ENCODE measurements around the gene PRKAG2. TPM values are rescaled to one million over a fixed set of nuclear protein-coding genes. Genes with fewer than 3 reads are reported as not detected.
"Not testable (repeated sequence)": the region's sequence is repeated elsewhere in the genome, so short reads cannot be mapped to it uniquely, and the experiment has no call there.

The PRKAG2 gene
- polyA plus RNA-seq, 1 donor = 14.2 TPM

- no peak for DNase-seq
Observed at GRCh38 chr7:151798851-151799448, 78.0 kb downstream of the PRKAG2 start.

- not testable (repeated sequence) for DNase-seq
Observed at GRCh38 chr7:151797667-151798307, 79.1 kb downstream of the PRKAG2 start.

- DNase-seq = no peak
Observed at GRCh38 chr7:151796871-151797537, 79.9 kb downstream of the PRKAG2 start.

GRCh38 chr7:151796091-151796870 is 80.6 kb downstream of the PRKAG2 start:
- no peak for DNase-seq

- no peak for DNase-seq
Observed at GRCh38 chr7:151795168-151795811, 81.6 kb downstream of the PRKAG2 start.

- DNase-seq = no peak
Observed at GRCh38 chr7:151794508-151795167, 82.3 kb downstream of the PRKAG2 start.

GRCh38 chr7:151793991-151794507 is 82.9 kb downstream of the PRKAG2 start:
- no peak for DNase-seq

- no peak for DNase-seq
Observed at GRCh38 chr7:151793531-151793951, 83.4 kb downstream of the PRKAG2 start.

- DNase-seq = no peak
Observed at GRCh38 chr7:151792636-151793035, 84.3 kb downstream of the PRKAG2 start.

GRCh38 chr7:151792086-151792485 is 84.8 kb downstream of the PRKAG2 start:
- no peak for DNase-seq

- no peak for DNase-seq
Observed at GRCh38 chr7:151790830-151791620, 85.9 kb downstream of the PRKAG2 start.

- DNase-seq = no peak
Observed at GRCh38 chr7:151790095-151790829, 86.7 kb downstream of the PRKAG2 start.

GRCh38 chr7:151789380-151789947 is 87.5 kb downstream of the PRKAG2 start:
- DNase-seq = no peak

- DNase-seq = no peak
Observed at GRCh38 chr7:151787348-151787747, 89.6 kb downstream of the PRKAG2 start.

- no peak for DNase-seq
Observed at GRCh38 chr7:151786936-151787335, 90.0 kb downstream of the PRKAG2 start.

GRCh38 chr7:151786241-151786640 is 90.7 kb downstream of the PRKAG2 start:
- DNase-seq = no peak

- no peak for DNase-seq
Observed at GRCh38 chr7:151785681-151785965, 91.3 kb downstream of the PRKAG2 start.

- DNase-seq = no peak
Observed at GRCh38 chr7:151784853-151785680, 91.8 kb downstream of the PRKAG2 start.

- DNase-seq = no peak
Observed at GRCh38 chr7:151783958-151784575, 92.8 kb downstream of the PRKAG2 start.

Measured in hindlimb muscle (tissue), 1 donor.